Stimulated activated CD4-positive, alpha-beta T cell treated with anti-CD3 and anti-CD28 coated beads, Interleukin-1b, Interleukin-23, amount 100 ng/mL, for 24 hours (primary cell): Measurements from ENCODE around the gene C1R.
"Not testable (repeated sequence)": the region's sequence is repeated elsewhere in the genome, so short reads cannot be mapped to it uniquely, and the experiment has no call there.

ENCODE experiments used
- DNase-seq, 4 experiments: peaks; one replicate each; pipeline ENCODE4 v3.0.0-alpha.2; 2020; ENCODE audit warnings: low read depth in 4 of 4, low spot score in 1 of 4

Gene C1R

GRCh38 chr12:7038591-7038990 lies 53.7 kb downstream of the C1R start:
- DNase-seq, result no peak

- not testable (repeated sequence) for DNase-seq
These were observed 54.8 kb downstream of the C1R start for GRCh38 chr12:7037411-7037810.

- DNase-seq, result no peak
These were observed 56.8 kb downstream of the C1R start for GRCh38 chr12:7035463-7035862.

- no peak for DNase-seq
These were observed 57.8 kb downstream of the C1R start for GRCh38 chr12:7034464-7034863.

- DNase-seq, result no peak
These were observed 59.3 kb downstream of the C1R start for GRCh38 chr12:7032990-7033389.

GRCh38 chr12:7031306-7031705 lies 60.9 kb downstream of the C1R start:
- no peak for DNase-seq
